ENCODE results near the gene LINS1. TPM values are rescaled to one million over a fixed set of nuclear protein-coding genes. Genes with fewer than 3 reads are reported as not detected.

The LINS1 gene
- total and polyA plus RNA-seq, 2 of the 8 experiments (the other 6 are each of a cell fraction or from before 2014, with no cell fraction given), result 4.2 to 8.1 TPM

GRCh38 chr15:100631831-100632230 is 29.8 kb upstream of the LINS1 start:
- H3K23ac ChIP-seq (ENCODE audit: insufficient read length), result no peak overlapping the region
- CTCF ChIA-PET (ENCODE audit: partially characterized antibody), result interaction anchor here (0.5 to 4.7 kb wide), 15 partner anchors 12 to 376 kb away, joined by 3 to 43 read pairs (median 4); partner anchors contain the start of genes ASB7 and LINS1

More at GRCh38 chr15:100631831-100632230, 29.8 kb upstream of the LINS1 start:
- H3K4me1 ChIP-seq (replicated peaks in 1 of 4; ENCODE audit: control insufficient read depth in 3 of 4, insufficient read depth in 4 of 4, low read length in 3 of 4), result peaks cover 4 to 10% (median 6%) of the 10 kb centered on the region in 4 experiments; a peak in 5 of 7 replicates
- no peak overlapping the region for H3K14ac ChIP-seq (ENCODE audit: insufficient read length)
- DNase-seq (ENCODE audit: low read depth in 1 of 2, low spot score in 2 of 2), result no peak
- no peak overlapping the region for H3K9ac ChIP-seq (replicated peaks in 1 of 4; ENCODE audit: extremely low read depth in 1 of 4, low read depth in 3 of 4, low read length in 3 of 4)
- no peak overlapping the region for H2AK5ac ChIP-seq (ENCODE audit: low read depth, low read length)
- no peak overlapping the region for H3K27ac ChIP-seq (ENCODE audit: low read depth, low read length)
- no peak overlapping the region for H2AFZ ChIP-seq (ENCODE audit: low read length)
- H3K9me3 ChIP-seq (ENCODE audit: insufficient read depth in 2 of 2, low read depth in 1 of 2, low read length in 1 of 2), result no peaks in the 10 kb centered on the region
- FAIRE-seq, result no peak
- TF ChIP-seq SP2 (IDR thresholded peaks at IDR 0.05; ENCODE audit: low read length), result no peak
- TF ChIP-seq CTBP2 (IDR thresholded peaks at IDR 0.05; ENCODE audit: borderline replicate concordance, insufficient read depth, insufficient read length, low read length), result no peak
- TF ChIP-seq CTCF (IDR thresholded peaks at IDR 0.05; ENCODE audit: control extremely low read depth in 1 of 3, insufficient read depth in 1 of 3, low read depth in 1 of 3, low read length in 3 of 3), result no peak
- TF ChIP-seq TBP (IDR thresholded peaks at IDR 0.05; ENCODE audit: low read depth, low read length), result no peak
- no peak for TF ChIP-seq POLR2A (IDR thresholded peaks at IDR 0.05; ENCODE audit: control extremely low read depth in 1 of 2, low read depth in 2 of 2, low read length in 2 of 2)
- no peak for TF ChIP-seq TAF7 (optimal IDR thresholded peaks at IDR 0.05; ENCODE audit: borderline replicate concordance, low read depth, low read length)
- TF ChIP-seq SP4 (IDR thresholded peaks at IDR 0.05; ENCODE audit: low read length), result no peak
- no peak overlapping the region for H2BK120ac ChIP-seq (replicated peaks; ENCODE audit: low read depth, low read length)
- 87% methylated on average over 10 of the region's 10 CpGs; no CpG with 5 or more reads in 1 of the 2 experiments for WGBS, 2 experiments (ENCODE audit: extremely low coverage in 1 of 2, insufficient coverage in 1 of 2, insufficient read length in 1 of 2, insufficient replicate concordance in 2 of 2, low coverage in 1 of 2, low lambda C conversion rate in 2 of 2, missing lambda C conversion rate in 1 of 2)
- H2BK15ac ChIP-seq (ENCODE audit: low read length), result no peak overlapping the region
- H4K91ac ChIP-seq (replicated peaks; ENCODE audit: insufficient read length, low read length), result no peak overlapping the region
- no peak overlapping the region for H3K4ac ChIP-seq (replicated peaks; ENCODE audit: insufficient read length, low read depth, low read length)
- H3K79me2 ChIP-seq (ENCODE audit: control insufficient read depth in 1 of 2, insufficient read depth in 2 of 2, low read length in 2 of 2), result peaks cover 0 to 26% of the 10 kb centered on the region in 2 experiments; a peak in 3 of 4 replicates
- H2BK5ac ChIP-seq (ENCODE audit: low read depth, low read length), result no peak overlapping the region
- no peak overlapping the region for H3K56ac ChIP-seq (replicated peaks; ENCODE audit: insufficient read length, low read depth, low read length)
- no peaks in the 10 kb centered on the region for H3K23me2 ChIP-seq (ENCODE audit: low read depth, low read length)
- H3K4me2 ChIP-seq (ENCODE audit: insufficient read depth in 1 of 2, low read depth in 2 of 2, low read length in 2 of 2), result no peak overlapping the region
- peaks cover 7% of the 10 kb centered on the region for H3K79me1 ChIP-seq (ENCODE audit: low read depth, low read length)
- H3K36me3 ChIP-seq (ENCODE audit: control insufficient read depth in 2 of 4, insufficient read depth in 4 of 4, low read length in 3 of 4), result peaks cover 2 to 10% (median 5%) of the 10 kb centered on the region in 4 experiments; a peak in 4 of 8 replicates
- no peak overlapping the region for H3K18ac ChIP-seq (ENCODE audit: extremely low read depth, low read length)
- no peak overlapping the region for H4K5ac ChIP-seq (ENCODE audit: insufficient read length, low read depth, low read length)
- H4K20me1 ChIP-seq (replicated peaks in 1 of 2; ENCODE audit: control insufficient read depth in 1 of 2, insufficient read depth in 2 of 2, low read length in 2 of 2), result peaks cover 0 to 2% of the 10 kb centered on the region in 2 experiments
- POLR2A ChIA-PET (ENCODE audit: partially characterized antibody), result interaction anchor here (1.3 kb wide), 1 partner anchor 14 kb away, joined by 4 read pairs; no protein-coding TSS in a partner anchor
- H4K8ac ChIP-seq (ENCODE audit: extremely low read depth, insufficient read depth, low read length), result no peak overlapping the region; the same call in 1 of the 2 replicates
- no peak overlapping the region for H2BK20ac ChIP-seq (ENCODE audit: low read length)
- H2BK12ac ChIP-seq (ENCODE audit: low read depth, low read length), result no peak overlapping the region
- H3K27me3 ChIP-seq (replicated peaks in 1 of 4; ENCODE audit: control insufficient read depth in 3 of 4, extremely low read depth in 1 of 4, insufficient read depth in 3 of 4, low read length in 3 of 4), result no peaks in the 10 kb centered on the region
- H3K4me3 ChIP-seq (ENCODE audit: extremely low read depth in 1 of 4, insufficient read depth in 2 of 4, low read depth in 3 of 4, low read length in 4 of 4), result no peak overlapping the region

All from H1 (cell line).